Measurements from ENCODE around the gene PTGIS. TPM values are rescaled to one million over a fixed set of nuclear protein-coding genes. Genes with fewer than 3 reads are reported as not detected.

The PTGIS gene
- total RNA-seq, 1 donor from 2014 or later = not detected

- Mint-ChIP-seq H3K4me3 (no peak overlapping the region), H3K27ac (no peak overlapping the region), H3K36me3 (ENCODE audit: low read depth) (no peaks in the 10 kb centered on the region), H3K9me3 (peaks cover 8% of the 10 kb centered on the region), H3K4me1 (no peaks in the 10 kb centered on the region), H3K27me3 (peaks cover 36% of the 10 kb centered on the region)
- DNase-seq (no peak), ATAC-seq (ENCODE audit: low read depth) (no peak)
- intact Hi-C loops (cut with micrococcal nuclease) = no loop called here
- ChIA-PET POLR2A (no interaction called here), CTCF (no interaction called here)
- no peak for TF ChIP-seq CTCF (IDR thresholded peaks at IDR 0.05)
Measured at GRCh38 chr20:49560186-49560585, 7.8 kb downstream of the PTGIS start.

- ChIA-PET CTCF (no interaction called here), POLR2A (no interaction called here)
- ATAC-seq (ENCODE audit: low read depth) = no peak
- no peak overlapping the region for H3K27ac Mint-ChIP-seq
- no peak for DNase-seq
- intact Hi-C loops (cut with micrococcal nuclease) = no loop called here
- H3K36me3 Mint-ChIP-seq (ENCODE audit: low read depth) = no peaks in the 10 kb centered on the region
- peaks cover 8% of the 10 kb centered on the region for H3K9me3 Mint-ChIP-seq
- H3K27me3 Mint-ChIP-seq = peaks cover 36% of the 10 kb centered on the region
- H3K4me3 Mint-ChIP-seq = no peak overlapping the region
- no peaks in the 10 kb centered on the region for H3K4me1 Mint-ChIP-seq
- TF ChIP-seq CTCF (IDR thresholded peaks at IDR 0.05) = no peak
Measured at GRCh38 chr20:49559411-49560081, 8.4 kb downstream of the PTGIS start.

- no peak overlapping the region for H3K4me3 Mint-ChIP-seq
- intact Hi-C loops (cut with micrococcal nuclease) = no loop called here
- TF ChIP-seq CTCF (IDR thresholded peaks at IDR 0.05) = no peak
- no peak overlapping the region for H3K27ac Mint-ChIP-seq
- H3K4me1 Mint-ChIP-seq = no peaks in the 10 kb centered on the region
- peaks cover 33% of the 10 kb centered on the region for H3K27me3 Mint-ChIP-seq
- H3K36me3 Mint-ChIP-seq (ENCODE audit: low read depth) = no peaks in the 10 kb centered on the region
- DNase-seq (no peak), ATAC-seq (ENCODE audit: low read depth) (no peak)
- peaks cover 8% of the 10 kb centered on the region for H3K9me3 Mint-ChIP-seq
- ChIA-PET CTCF (no interaction called here), POLR2A (no interaction called here)
Measured at GRCh38 chr20:49558826-49559225, 9.1 kb downstream of the PTGIS start.

- Mint-ChIP-seq H3K4me3 (no peak overlapping the region), H3K36me3 (ENCODE audit: low read depth) (no peaks in the 10 kb centered on the region), H3K27ac (no peak overlapping the region), H3K27me3 (peaks cover 21% of the 10 kb centered on the region), H3K4me1 (no peaks in the 10 kb centered on the region), H3K9me3 (peaks cover 3% of the 10 kb centered on the region)
- ChIA-PET CTCF (no interaction called here), POLR2A (no interaction called here)
- DNase-seq (no peak), ATAC-seq (ENCODE audit: low read depth) (no peak)
- no peak for TF ChIP-seq CTCF (IDR thresholded peaks at IDR 0.05)
- intact Hi-C loops (cut with micrococcal nuclease) = no loop called here
Measured at GRCh38 chr20:49557449-49557848, 10.5 kb downstream of the PTGIS start.

GRCh38 chr20:49556621-49557020 is 11.3 kb downstream of the PTGIS start:
- H3K4me1 Mint-ChIP-seq = no peaks in the 10 kb centered on the region
- POLR2A ChIA-PET = no interaction called here
- no peaks in the 10 kb centered on the region for H3K36me3 Mint-ChIP-seq (ENCODE audit: low read depth)
- intact Hi-C loops (cut with micrococcal nuclease) = no loop called here
- DNase-seq (no peak), ATAC-seq (ENCODE audit: low read depth) (no peak)
- peaks cover 3% of the 10 kb centered on the region for H3K9me3 Mint-ChIP-seq
- H3K4me3 Mint-ChIP-seq = no peak overlapping the region
- H3K27me3 Mint-ChIP-seq = peaks cover 20% of the 10 kb centered on the region
- H3K27ac Mint-ChIP-seq = no peak overlapping the region
- TF ChIP-seq CTCF (IDR thresholded peaks at IDR 0.05) = no peak
- CTCF ChIA-PET = no interaction called here
